ENCODE measurements around the gene S100A4.
A peak's percentile ranks its signal among the peaks of the same experiment; 100 is the strongest.
"Not testable (repeated sequence)": the region's sequence is repeated elsewhere in the genome, so short reads cannot be mapped to it uniquely, and the experiment has no call there.

The S100A4 gene

DNA sequence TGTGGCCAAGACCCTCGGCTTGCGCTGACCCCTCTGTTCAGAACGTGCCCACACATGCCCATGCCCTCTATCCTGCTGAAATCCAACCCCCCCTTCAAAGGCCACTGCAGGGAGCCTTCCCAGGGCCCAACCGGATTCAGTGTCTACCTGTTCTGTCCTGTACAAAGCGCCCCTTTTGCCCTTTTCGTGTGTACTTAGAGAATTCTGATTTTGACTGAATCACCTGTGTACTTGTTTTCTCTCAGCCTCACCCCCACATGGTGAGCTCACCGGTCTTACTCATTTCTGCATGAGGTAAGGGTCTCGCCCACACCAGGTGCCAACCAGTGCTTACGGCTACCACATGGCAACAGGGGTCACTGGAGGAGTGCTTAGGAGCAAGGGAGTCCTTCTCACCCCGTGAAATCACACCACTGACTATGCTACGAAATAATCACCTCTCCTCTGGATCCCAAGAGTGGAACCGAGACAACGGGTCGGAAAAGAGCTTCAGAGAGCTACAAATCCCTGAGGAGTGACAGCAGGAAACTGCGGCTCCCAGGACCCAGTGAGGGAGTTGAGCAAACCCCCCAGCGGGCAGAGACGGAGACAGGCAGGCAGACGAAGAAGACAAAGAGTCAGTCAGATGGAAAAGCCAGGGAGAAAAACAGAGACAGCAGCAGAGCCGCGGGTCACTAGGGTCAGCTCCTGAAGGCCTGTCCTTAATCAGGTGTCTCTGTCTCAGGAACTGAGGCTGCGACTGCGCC, 22.2 kb upstream of the S100A4 start:
- no peak for DNase-seq (ENCODE audit: low read depth)
- no peak overlapping the region for H3K4me3 ChIP-seq (ENCODE audit: low read depth, low read length)

DNA sequence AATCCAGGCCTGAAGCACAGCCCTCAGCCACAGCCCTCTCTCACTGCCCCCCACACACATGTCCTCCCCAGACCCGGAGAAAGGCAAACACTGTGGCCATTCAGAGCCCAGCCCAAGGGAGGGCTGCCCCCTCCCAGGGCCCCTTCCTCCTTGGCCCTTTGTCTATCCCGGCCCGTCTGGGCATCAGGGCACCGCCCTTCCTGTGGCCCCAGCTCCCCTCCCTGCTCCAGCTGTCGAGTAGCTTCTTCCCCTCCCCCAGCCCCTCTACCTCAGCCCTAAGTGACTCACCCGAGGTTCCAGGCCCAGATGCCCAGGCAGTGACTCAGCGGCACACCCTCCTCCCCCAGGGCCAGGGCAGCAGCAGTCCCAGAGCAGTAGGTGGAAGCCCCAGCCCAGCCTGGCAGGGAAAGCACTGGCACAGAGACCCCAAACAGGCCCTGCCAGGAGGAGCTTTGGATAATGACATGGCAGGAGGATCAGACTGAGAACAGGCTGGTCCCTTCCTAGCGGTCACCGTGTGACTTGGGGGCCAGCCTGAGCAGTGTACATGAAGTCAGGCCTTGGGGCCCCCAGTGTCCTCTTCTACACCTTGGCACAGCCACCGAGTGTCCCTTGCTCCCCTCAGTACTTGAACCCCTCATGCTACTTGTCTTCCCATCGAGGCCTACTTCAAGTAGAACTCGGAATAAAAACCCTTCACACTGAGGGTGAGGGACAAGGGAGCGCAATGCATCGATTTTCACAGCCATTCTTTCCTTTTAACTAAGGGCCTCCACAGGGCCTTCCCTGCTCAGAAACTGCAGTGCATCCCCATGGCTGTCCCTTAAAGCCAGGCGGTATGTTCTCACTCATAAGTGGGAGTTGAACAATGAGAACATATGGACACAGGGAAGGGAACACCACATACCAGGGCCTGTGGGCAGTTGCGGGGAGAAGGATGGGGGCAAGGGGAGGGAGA, 21.1 kb upstream of the S100A4 start:
- DNase-seq (ENCODE audit: low read depth), result peak; percentile 98
- no peak overlapping the region for H3K4me3 ChIP-seq (ENCODE audit: low read depth, low read length)
- TF ChIP-seq, protein P1, sequence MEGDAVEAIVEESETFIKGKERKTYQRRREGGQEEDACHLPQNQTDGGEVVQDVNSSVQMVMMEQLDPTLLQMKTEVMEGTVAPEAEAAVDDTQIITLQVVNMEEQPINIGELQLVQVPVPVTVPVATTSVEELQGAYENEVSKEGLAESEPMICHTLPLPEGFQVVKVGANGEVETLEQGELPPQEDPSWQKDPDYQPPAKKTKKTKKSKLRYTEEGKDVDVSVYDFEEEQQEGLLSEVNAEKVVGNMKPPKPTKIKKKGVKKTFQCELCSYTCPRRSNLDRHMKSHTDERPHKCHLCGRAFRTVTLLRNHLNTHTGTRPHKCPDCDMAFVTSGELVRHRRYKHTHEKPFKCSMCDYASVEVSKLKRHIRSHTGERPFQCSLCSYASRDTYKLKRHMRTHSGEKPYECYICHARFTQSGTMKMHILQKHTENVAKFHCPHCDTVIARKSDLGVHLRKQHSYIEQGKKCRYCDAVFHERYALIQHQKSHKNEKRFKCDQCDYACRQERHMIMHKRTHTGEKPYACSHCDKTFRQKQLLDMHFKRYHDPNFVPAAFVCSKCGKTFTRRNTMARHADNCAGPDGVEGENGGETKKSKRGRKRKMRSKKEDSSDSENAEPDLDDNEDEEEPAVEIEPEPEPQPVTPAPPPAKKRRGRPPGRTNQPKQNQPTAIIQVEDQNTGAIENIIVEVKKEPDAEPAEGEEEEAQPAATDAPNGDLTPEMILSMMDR (conservative IDR thresholded peaks at IDR 0.05; ENCODE audit: low read depth, low read length), result no peak

More for the DNA sequence above, 22.2 kb upstream of the S100A4 start:
- TF ChIP-seq, protein P1 (conservative IDR thresholded peaks at IDR 0.05; ENCODE audit: low read depth, low read length), result no peak

DNA sequence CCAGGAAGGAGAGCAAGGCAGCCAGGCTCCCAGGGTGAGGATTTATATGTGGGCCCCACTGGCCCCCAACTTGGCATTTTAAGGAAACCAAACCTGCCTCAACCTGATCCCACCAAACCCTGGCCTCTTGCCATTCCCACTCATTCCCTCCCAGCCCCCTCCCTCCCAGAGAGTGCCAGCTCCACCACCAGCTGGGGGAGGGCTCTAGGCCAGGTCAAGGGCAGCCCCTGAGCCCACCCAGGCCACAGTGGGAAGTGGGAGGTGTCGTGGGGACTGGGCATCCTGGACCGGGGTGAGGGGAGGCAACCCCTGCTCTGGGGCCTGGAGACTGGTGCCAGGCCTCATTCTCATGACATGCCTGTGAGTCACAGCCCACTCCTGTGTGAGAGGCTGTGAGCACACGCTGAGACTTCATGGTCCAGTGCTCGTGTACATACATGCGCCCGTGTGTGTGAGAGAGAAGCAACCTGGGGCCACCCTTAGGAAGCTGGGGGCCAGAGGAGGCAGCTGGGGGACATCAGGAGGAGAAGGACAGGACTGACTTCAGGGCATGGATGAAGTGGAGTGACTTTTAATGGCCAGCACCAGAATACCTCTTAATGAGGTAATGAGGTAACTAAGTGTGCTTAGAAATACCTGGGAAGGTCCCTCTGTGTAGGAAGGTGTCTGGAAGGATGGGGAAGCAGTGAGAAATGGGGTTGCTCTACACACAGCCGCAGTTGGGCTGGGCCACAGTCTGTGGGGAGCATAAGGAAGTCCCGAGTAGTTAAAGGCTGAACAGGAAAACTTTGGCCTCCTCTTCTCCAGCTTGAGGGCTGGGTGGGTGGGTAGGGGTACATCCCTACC, 20.1 kb upstream of the S100A4 start, which contains the start of gene S100A2:
Gene S100A2 (minus strand): TSS at position 316 of the 846 bp plus-strand sequence. CDS start 1,967 bp downstream, outside the sequence.
- peak; percentile 91 for DNase-seq (ENCODE audit: low read depth)
- TF ChIP-seq, protein P1 (conservative IDR thresholded peaks at IDR 0.05; ENCODE audit: low read depth, low read length), result no peak
- no peak within 1 kb of the TSS for H3K4me3 ChIP-seq (ENCODE audit: low read depth, low read length)

DNA sequence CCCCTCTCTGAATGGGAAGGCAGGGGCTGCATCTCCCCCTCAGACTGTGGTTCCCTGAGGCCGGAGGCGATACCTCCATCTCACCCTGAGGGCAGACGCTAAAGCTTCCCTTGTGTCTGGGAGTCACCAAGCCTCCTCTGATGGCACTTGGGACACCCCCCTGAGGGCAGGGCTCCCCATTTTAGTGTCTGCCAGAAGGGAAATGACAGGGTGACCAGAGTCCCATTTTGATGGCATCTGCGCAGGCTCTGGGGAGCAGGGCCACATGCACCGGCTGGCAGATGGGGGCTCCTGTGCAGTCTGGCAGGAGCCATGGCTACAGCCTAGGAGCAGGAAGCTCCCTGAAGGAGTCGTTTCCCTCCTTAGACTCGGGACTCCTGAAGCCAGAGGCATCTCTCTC, 18.4 kb upstream of the S100A4 start:
- no peak for DNase-seq (ENCODE audit: low read depth)
- TF ChIP-seq, protein P1 (conservative IDR thresholded peaks at IDR 0.05; ENCODE audit: low read depth, low read length), result no peak
- H3K4me3 ChIP-seq (ENCODE audit: low read depth, low read length), result no peak overlapping the region

DNA sequence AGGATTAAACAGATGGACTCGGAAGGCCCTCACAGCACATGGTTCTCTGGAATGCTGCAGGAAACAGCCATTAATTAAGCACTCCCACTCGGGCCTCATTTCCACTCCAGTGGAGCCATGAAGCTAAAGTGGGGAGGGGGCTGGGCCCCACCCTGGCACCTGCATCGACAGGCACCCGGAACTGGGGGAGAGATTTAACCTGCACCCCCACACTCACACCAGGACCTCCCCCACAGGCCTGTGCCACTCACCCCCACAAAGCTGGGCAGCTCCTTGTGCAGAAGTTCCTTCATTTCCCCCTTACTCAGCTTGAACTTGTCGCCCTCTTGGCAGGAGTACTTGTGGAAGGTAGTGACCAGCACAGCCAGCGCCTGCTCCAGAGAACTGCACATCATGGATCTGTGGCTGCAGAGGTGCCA, 17.9 kb upstream of the S100A4 start:
- no peak overlapping the region for H3K4me3 ChIP-seq (ENCODE audit: low read depth, low read length)
- no peak for DNase-seq (ENCODE audit: low read depth)
- TF ChIP-seq, protein P1 (conservative IDR thresholded peaks at IDR 0.05; ENCODE audit: low read depth, low read length), result no peak

DNA sequence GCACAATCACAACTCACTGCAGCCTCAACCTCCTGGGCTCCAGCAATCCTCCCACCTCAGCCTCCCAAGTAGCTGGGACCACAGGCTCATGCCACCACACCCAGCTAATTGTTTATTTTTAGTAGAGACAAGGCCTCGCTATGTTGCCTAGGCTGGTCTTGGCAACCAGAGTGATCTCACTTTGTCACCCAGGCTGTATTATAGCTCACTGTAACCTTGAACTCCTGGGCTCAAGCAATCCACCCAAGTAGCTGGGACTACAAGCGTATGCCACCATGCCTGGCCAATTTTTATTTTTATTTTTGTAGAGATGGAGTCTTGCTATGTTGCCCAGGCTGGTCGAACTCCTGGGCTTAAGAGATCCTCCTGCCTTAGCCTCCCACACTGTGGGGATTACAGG, 16.4 kb upstream of the S100A4 start:
- not testable (repeated sequence) for H3K4me3 ChIP-seq (ENCODE audit: low read depth, low read length); DNase-seq (ENCODE audit: low read depth)
